ENCODE data around the gene CCDC121.

- no peak for TF ChIP-seq CTCF (IDR thresholded peaks at IDR 0.05; ENCODE audit: low read depth, low read length, poor library complexity, severe bottlenecking)
- TF ChIP-seq EZH2phosphoT487 (IDR thresholded peaks at IDR 0.05; ENCODE audit: borderline replicate concordance, low read length), result no peak
Measured at GRCh38 chr2:27615316-27615715, 13.5 kb downstream of the CCDC121 start.
